Liver (tissue), 9 donors: ENCODE results near the gene NR3C1. TPM values are rescaled to one million over a fixed set of nuclear protein-coding genes. Genes with fewer than 3 reads are reported as not detected.

Experiments
- DNase-seq: peaks from one replicate; pipeline ENCODE4 v3.0.0-alpha.2; 2017; ENCODE audit warnings: low spot score
- H3K27ac ChIP-seq, 2 donors: one replicate each; pipeline ENCODE4 v1.7.0; 2013; ENCODE audit warnings: inconsistent platforms in 2 of 2, low read length in 2 of 2, control low read depth in 1 of 2, low read depth in 1 of 2, mild to moderate bottlenecking in 1 of 2
- H3K27me3 ChIP-seq, 4 donors: one replicate each; pipeline versions ENCODE4 v1.6.1 to v1.7.0; 2013; ENCODE audit warnings: low read length in 3 of 4, inconsistent platforms in 1 of 4, mild to moderate bottlenecking in 1 of 4, moderate library complexity in 1 of 4; ENCODE audit not compliant: control insufficient read depth in 4 of 4, insufficient read depth in 4 of 4
- H3K36me3 ChIP-seq, 4 donors: one replicate each; pipeline versions ENCODE4 v1.6.1 to v1.7.0; 2013; ENCODE audit warnings: low read length in 3 of 4, mild to moderate bottlenecking in 3 of 4, low read depth in 1 of 4, moderate library complexity in 1 of 4; ENCODE audit not compliant: control insufficient read depth in 4 of 4, insufficient read depth in 3 of 4
- H3K4me1 ChIP-seq, 4 donors: one replicate each; pipeline versions ENCODE4 v1.6.1 to v1.7.0; 2013; ENCODE audit warnings: low read length in 3 of 4, mild to moderate bottlenecking in 3 of 4, moderate library complexity in 1 of 4; ENCODE audit not compliant: control insufficient read depth in 4 of 4, insufficient read depth in 4 of 4
- H3K4me3 ChIP-seq, 3 donors: one replicate each; pipeline versions ENCODE4 v1.6.1 to v1.7.0; 2013; ENCODE audit warnings: low read length in 3 of 3, control low read depth in 1 of 3, low read depth in 1 of 3, mild to moderate bottlenecking in 1 of 3
- H3K9ac ChIP-seq, 2 donors: one replicate each; pipeline ENCODE4 v1.7.0; 2013; ENCODE audit warnings: low read length in 2 of 2, mild to moderate bottlenecking in 2 of 2, moderate library complexity in 2 of 2, control low read depth in 1 of 2, low read depth in 1 of 2
- H3K9me3 ChIP-seq, 4 donors: one replicate each; pipeline versions ENCODE4 v1.6.1 to v1.7.0; 2013; ENCODE audit warnings: low read length in 3 of 4; ENCODE audit not compliant: control insufficient read depth in 4 of 4
- FOXA1 ChIP-seq: IDR thresholded peaks from 2 replicates; pipeline ENCODE4 v1.6.1; 2016; ENCODE audit warnings: antibody characterized with exemption
- GABPA ChIP-seq, 2 donors: IDR thresholded peaks in 1 of 2; conservative IDR thresholded peaks in 1 of 2; 2 replicates each; pipeline ENCODE4 v1.6.1; 2016; ENCODE audit warnings: antibody characterized with exemption in 2 of 2, mild to moderate bottlenecking in 1 of 2, moderate library complexity in 1 of 2
- HNF4A ChIP-seq, 2 donors: conservative IDR thresholded peaks; 2 replicates each; pipeline ENCODE4 v1.6.1; 2016; ENCODE audit warnings: antibody characterized with exemption in 2 of 2, mild to moderate bottlenecking in 2 of 2
- RAD21 ChIP-seq, 2 donors: IDR thresholded peaks; 2 replicates each; pipeline ENCODE4 v1.6.1; 2016; ENCODE audit warnings: antibody characterized with exemption in 2 of 2, mild to moderate bottlenecking in 2 of 2
- RXRA ChIP-seq, 2 donors: IDR thresholded peaks; 2 replicates each; pipeline ENCODE4 v1.6.1; 2017 to 2018; ENCODE audit warnings: antibody characterized with exemption in 2 of 2, mild to moderate bottlenecking in 1 of 2
- YY1 ChIP-seq: IDR thresholded peaks from 2 replicates; pipeline ENCODE4 v1.6.1; 2016; ENCODE audit warnings: antibody characterized with exemption, mild to moderate bottlenecking
- WGBS: extraction: QIAGEN DNeasy Blood & Tissue Kit; methylation state at CpG from one replicate; pipeline ENCODE4 v1.1.7; 2013; 5-methylcytosine and 5-hydroxymethylcytosine counted together
- polyA plus RNA-seq, 2 donors: library from polyadenylated mRNA; stranded (reverse) in 1 of 2; unstranded in 1 of 2; fragments of 200-250 nt in 1 of 2; fragments of >200 nt in 1 of 2; fragmentation: Nextera tagmentation in 1 of 2; extraction: Ambion mirVana in 1 of 2; gene quantifications; one replicate each; pipeline versions ENCODE4 v1.2.1 to v1.2.3, GENCODE V29; 2013 to 2015
- total RNA-seq, 2 donors: library from RNA; depleted of rRNA; stranded (reverse); fragments of >200 nt; gene quantifications; one replicate each; pipeline ENCODE4 v1.2.3, GENCODE V29; 2014
- TF ChIP-seq, protein P1 (sequence below): IDR thresholded peaks from 2 replicates; pipeline ENCODE4 v1.6.1; 2016; ENCODE audit warnings: antibody characterized with exemption
- TF ChIP-seq, protein P2 (sequence below): IDR thresholded peaks from 2 replicates; pipeline ENCODE4 v1.6.1; 2016; ENCODE audit warnings: antibody characterized with exemption
- TF ChIP-seq, protein P3 (sequence below): IDR thresholded peaks from 2 replicates; pipeline ENCODE4 v1.6.1; 2016; ENCODE audit warnings: antibody characterized with exemption, mild to moderate bottlenecking
- TF ChIP-seq, protein P4 (sequence below): IDR thresholded peaks from 2 replicates; pipeline ENCODE4 v1.6.1; 2016; ENCODE audit warnings: antibody characterized with exemption
- TF ChIP-seq, protein P5 (sequence below): fragments of 150-350 bp; IDR thresholded peaks from 2 replicates; pipeline ENCODE4 v1.5.1; 2017; ENCODE audit warnings: improper control_type of control experiment, low read depth, low read length; ENCODE audit not compliant: missing input control
- donor health status: healthy.
- donor health status: healthy.
- donor health status: healthy.
- donor health status: healthy.
- donor health status: healthy.

Gene NR3C1
- total and polyA plus RNA-seq, 4 donors, result 24.5 to 36.4 (median 29.0) TPM

DNA sequence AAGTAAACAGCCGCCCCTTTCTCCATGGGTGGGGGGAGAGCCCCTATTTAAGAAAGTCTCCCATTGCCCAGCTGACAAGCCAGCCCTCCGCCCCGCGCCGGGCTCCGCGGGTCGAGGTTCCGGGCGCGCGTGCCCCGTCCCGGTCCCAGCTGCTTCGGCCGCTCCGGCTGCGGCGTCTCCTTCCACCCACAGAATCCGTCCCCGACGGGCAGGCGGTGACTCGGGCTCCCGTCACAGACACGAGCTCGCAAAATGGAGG is 223 bp downstream of the NR3C1 start:
- no peak for DNase-seq
- no peaks in the 10 kb centered on the region for H3K27me3 ChIP-seq
- WGBS, result 1% methylated on average over 27 of the region's 27 CpGs
- peak overlapping the region; percentile 66 to 100 (median 78) for H3K4me3 ChIP-seq
- H3K27ac ChIP-seq, result peak overlapping the region; percentile 97 to 99
- peak overlapping the region; percentile 48 to 61 for H3K9ac ChIP-seq
- H3K9me3 ChIP-seq, result no peaks in the 10 kb centered on the region
- TF ChIP-seq RXRA (IDR thresholded peaks at IDR 0.05), result no peak
- no peak for TF ChIP-seq RAD21 (IDR thresholded peaks at IDR 0.05)
- no peak for TF ChIP-seq FOXA1
- TF ChIP-seq, protein P1, sequence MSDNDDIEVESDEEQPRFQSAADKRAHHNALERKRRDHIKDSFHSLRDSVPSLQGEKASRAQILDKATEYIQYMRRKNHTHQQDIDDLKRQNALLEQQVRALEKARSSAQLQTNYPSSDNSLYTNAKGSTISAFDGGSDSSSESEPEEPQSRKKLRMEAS, result no peak
- no peak for TF ChIP-seq HNF4A (conservative IDR thresholded peaks at IDR 0.05)
- no peak for TF ChIP-seq GABPA (IDR thresholded peaks at IDR 0.05 in 1 of 2, conservative IDR thresholded peaks at IDR 0.05 in 1 of 2)
- peaks cover 0 to 3% (median 0%) of the 10 kb centered on the region in 4 donors for H3K36me3 ChIP-seq
- peaks cover 10 to 35% (median 24%) of the 10 kb centered on the region in 4 donors for H3K4me1 ChIP-seq

DNA sequence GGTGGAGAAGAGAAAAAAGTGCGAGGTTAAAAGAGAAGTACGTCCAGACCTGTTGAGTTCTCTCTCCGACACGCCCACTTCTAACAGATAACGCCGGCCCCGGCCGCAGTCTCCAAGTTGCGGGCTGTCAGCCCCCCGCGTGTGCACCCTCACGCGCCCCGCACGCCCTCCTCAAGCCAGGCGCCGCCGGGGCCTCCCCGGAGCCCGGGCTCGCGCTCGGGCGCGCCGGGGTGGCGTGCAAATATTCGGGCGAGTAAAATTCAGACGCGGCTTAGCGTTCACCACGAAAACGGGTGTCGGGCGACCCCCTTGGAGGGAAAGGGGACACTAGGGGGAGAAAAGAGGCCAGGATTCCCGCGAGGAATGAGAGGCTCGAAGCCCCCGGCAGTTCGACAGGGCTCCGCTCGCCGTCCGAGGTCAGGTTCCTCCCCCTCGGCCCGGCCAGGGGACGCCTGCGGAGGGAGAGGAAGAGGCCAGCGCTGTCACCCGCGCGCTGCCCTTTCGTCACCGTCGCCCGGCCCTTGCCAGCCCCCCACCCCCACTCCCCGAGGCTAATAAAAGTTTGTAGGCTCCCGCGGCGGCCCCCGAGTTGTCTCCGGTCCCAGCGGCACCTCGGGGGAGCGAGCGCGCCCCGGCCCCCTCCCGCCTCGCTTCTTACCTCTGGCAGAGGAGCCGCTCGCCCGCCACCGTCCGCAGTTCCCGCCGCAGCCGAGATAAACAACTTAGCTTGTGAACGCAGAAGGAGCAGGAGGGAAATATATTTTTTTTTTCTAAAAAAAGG is 743 bp downstream of the NR3C1 start:
- no peaks in the 10 kb centered on the region for H3K27me3 ChIP-seq
- peaks cover 10 to 37% (median 27%) of the 10 kb centered on the region in 4 donors for H3K4me1 ChIP-seq
- H3K9me3 ChIP-seq, result no peaks in the 10 kb centered on the region
- H3K36me3 ChIP-seq, result peaks cover 0 to 3% (median 0%) of the 10 kb centered on the region in 4 donors
- H3K4me3 ChIP-seq, result peak overlapping the region; percentile 66 to 100 (median 78)
- H3K27ac ChIP-seq, result peak overlapping the region; percentile 97 to 99
- DNase-seq, result peak; percentile 74
- H3K9ac ChIP-seq, result peak overlapping the region; percentile 63 to 86
- TF ChIP-seq RAD21 (IDR thresholded peaks at IDR 0.05), result peak in 1 of 2 donors; percentile 47
- TF ChIP-seq, protein P2, sequence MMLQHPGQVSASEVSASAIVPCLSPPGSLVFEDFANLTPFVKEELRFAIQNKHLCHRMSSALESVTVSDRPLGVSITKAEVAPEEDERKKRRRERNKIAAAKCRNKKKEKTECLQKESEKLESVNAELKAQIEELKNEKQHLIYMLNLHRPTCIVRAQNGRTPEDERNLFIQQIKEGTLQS, result peak; percentile 36
- TF ChIP-seq, protein P3, sequence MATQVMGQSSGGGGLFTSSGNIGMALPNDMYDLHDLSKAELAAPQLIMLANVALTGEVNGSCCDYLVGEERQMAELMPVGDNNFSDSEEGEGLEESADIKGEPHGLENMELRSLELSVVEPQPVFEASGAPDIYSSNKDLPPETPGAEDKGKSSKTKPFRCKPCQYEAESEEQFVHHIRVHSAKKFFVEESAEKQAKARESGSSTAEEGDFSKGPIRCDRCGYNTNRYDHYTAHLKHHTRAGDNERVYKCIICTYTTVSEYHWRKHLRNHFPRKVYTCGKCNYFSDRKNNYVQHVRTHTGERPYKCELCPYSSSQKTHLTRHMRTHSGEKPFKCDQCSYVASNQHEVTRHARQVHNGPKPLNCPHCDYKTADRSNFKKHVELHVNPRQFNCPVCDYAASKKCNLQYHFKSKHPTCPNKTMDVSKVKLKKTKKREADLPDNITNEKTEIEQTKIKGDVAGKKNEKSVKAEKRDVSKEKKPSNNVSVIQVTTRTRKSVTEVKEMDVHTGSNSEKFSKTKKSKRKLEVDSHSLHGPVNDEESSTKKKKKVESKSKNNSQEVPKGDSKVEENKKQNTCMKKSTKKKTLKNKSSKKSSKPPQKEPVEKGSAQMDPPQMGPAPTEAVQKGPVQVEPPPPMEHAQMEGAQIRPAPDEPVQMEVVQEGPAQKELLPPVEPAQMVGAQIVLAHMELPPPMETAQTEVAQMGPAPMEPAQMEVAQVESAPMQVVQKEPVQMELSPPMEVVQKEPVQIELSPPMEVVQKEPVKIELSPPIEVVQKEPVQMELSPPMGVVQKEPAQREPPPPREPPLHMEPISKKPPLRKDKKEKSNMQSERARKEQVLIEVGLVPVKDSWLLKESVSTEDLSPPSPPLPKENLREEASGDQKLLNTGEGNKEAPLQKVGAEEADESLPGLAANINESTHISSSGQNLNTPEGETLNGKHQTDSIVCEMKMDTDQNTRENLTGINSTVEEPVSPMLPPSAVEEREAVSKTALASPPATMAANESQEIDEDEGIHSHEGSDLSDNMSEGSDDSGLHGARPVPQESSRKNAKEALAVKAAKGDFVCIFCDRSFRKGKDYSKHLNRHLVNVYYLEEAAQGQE, result no peak
- TF ChIP-seq, protein P4, sequence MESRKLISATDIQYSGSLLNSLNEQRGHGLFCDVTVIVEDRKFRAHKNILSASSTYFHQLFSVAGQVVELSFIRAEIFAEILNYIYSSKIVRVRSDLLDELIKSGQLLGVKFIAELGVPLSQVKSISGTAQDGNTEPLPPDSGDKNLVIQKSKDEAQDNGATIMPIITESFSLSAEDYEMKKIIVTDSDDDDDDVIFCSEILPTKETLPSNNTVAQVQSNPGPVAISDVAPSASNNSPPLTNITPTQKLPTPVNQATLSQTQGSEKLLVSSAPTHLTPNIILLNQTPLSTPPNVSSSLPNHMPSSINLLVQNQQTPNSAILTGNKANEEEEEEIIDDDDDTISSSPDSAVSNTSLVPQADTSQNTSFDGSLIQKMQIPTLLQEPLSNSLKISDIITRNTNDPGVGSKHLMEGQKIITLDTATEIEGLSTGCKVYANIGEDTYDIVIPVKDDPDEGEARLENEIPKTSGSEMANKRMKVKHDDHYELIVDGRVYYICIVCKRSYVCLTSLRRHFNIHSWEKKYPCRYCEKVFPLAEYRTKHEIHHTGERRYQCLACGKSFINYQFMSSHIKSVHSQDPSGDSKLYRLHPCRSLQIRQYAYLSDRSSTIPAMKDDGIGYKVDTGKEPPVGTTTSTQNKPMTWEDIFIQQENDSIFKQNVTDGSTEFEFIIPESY, result no peak
- under 1% methylated on average over 80 of the region's 80 CpGs for WGBS

DNA sequence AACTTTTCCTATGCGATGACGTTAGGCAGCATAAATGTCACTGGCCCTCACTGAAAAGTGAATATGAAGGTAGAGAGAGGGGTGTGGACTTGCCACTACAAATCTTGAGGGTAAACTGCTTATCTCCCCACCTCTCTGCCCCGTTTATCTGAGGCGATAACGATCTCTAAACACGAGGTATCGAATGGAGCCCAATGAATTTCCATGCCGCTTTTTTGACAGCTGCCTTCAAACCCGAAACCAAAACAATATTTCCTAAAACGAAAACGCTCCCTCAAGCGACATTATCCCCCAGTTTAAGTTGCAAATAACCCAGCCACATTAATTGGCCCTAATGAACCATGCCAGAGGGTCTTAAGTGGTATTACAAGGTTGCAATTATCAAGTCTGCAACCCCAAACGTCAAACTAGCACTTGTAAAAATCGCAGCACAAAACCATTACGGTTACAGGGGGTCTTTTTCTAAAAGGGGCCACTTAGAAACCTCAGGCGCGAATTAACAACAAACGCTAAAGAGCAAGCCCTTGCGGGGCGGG is 1.4 kb downstream of the NR3C1 start:
- no peaks in the 10 kb centered on the region for H3K9me3 ChIP-seq
- no peak for DNase-seq
- H3K4me1 ChIP-seq, result peaks cover 10 to 43% (median 32%) of the 10 kb centered on the region in 4 donors
- H3K4me3 ChIP-seq, result peak overlapping the region; percentile 63 to 100 (median 78)
- no peaks in the 10 kb centered on the region for H3K27me3 ChIP-seq
- peak overlapping the region; percentile 63 to 86 for H3K9ac ChIP-seq
- TF ChIP-seq YY1, result peak; percentile 27
- TF ChIP-seq, protein P5, sequence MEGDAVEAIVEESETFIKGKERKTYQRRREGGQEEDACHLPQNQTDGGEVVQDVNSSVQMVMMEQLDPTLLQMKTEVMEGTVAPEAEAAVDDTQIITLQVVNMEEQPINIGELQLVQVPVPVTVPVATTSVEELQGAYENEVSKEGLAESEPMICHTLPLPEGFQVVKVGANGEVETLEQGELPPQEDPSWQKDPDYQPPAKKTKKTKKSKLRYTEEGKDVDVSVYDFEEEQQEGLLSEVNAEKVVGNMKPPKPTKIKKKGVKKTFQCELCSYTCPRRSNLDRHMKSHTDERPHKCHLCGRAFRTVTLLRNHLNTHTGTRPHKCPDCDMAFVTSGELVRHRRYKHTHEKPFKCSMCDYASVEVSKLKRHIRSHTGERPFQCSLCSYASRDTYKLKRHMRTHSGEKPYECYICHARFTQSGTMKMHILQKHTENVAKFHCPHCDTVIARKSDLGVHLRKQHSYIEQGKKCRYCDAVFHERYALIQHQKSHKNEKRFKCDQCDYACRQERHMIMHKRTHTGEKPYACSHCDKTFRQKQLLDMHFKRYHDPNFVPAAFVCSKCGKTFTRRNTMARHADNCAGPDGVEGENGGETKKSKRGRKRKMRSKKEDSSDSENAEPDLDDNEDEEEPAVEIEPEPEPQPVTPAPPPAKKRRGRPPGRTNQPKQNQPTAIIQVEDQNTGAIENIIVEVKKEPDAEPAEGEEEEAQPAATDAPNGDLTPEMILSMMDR, result no peak
- TF ChIP-seq RAD21 (IDR thresholded peaks at IDR 0.05), result no peak
- 3% methylated on average over 20 of the region's 20 CpGs for WGBS
- peak overlapping the region; percentile 97 to 99 for H3K27ac ChIP-seq
- peaks cover 0 to 3% (median 0%) of the 10 kb centered on the region in 4 donors for H3K36me3 ChIP-seq
